HCT116 (cell line): ENCODE data around the gene CYRIA. TPM values are rescaled to one million over a fixed set of nuclear protein-coding genes. Genes with fewer than 3 reads are reported as not detected.

Experiments used
- ATAC-seq: fragments of 200-7000 bp; cut with Tn5 transposase; 2 replicates; pipeline ENCODE4 v1.9.1; 2020; ENCODE audit warnings: mild to moderate bottlenecking, moderate library complexity
- BruUV-seq: library from RNA; stranded (reverse); fragments of 400-500 nt; replicated peaks from 2 replicates; lab custom pipeline; 2021; lab: Mats Ljungman, UMichigan
- CTCF ChIA-PET: fragments of 300-600 bp; sonication (Branson Sonifier 250); formaldehyde crosslinking; loops from one replicate; lab custom pipeline; 2021; ENCODE audit warnings: antibody characterized with exemption; lab: Charles Lee
- POLR2A ChIA-PET: fragments of 300-600, 350-600 bp; sonication (Branson Sonifier 250); formaldehyde crosslinking; loops from one replicate; lab custom pipeline; 2021; ENCODE audit warnings: antibody characterized with exemption; lab: Charles Lee
- RAD21 ChIA-PET, 2 experiments: fragments of 300-600 bp; sonication (Branson Sonifier 250); formaldehyde crosslinking; loops; one replicate each; lab custom pipeline; 2023; ENCODE audit warnings: low total read pairs in 2 of 2; ENCODE audit not compliant: uncharacterized antibody in 2 of 2, unreplicated experiment in 2 of 2, low non-redundant PET in 1 of 2; lab: Charles Lee
- DNase-seq: peaks from one replicate; pipeline ENCODE4 v3.0.0-alpha.2; 2010; ENCODE audit warnings: low read depth, low spot score
- H2AFZ ChIP-seq: fragments of 200-600 bp; shearing (Covaris generic), sonication (generic); 2 replicates; pipeline ENCODE4 v1.6.1; 2017; ENCODE audit warnings: low read depth, mixed run types, mixed read lengths, antibody characterized with exemption, low read length; ENCODE audit not compliant: poor library complexity, severe bottlenecking
- H3K27ac ChIP-seq: 2 replicates; pipeline ENCODE4 v1.5.1; 2012; ENCODE audit warnings: low read depth, low read length
- H3K27me3 ChIP-seq: fragments of 200-600 bp; sonication (generic); 2 replicates; pipeline ENCODE4 v1.6.1; 2016; ENCODE audit warnings: mixed run types, low read length, mixed read lengths; ENCODE audit not compliant: insufficient read depth
- H3K36me3 ChIP-seq, 2 experiments: fragments of 200-500 bp in 1 of 2; fragments of 200-600 bp in 1 of 2; sonication (Bioruptor generic) in 1 of 2; sonication (generic) in 1 of 2; 2 replicates each; pipeline versions ENCODE4 v1.5.1 to v1.6.1; 2014 to 2016; ENCODE audit warnings: low read length in 2 of 2, inconsistent platforms in 1 of 2, mixed read lengths in 1 of 2, mixed run types in 1 of 2; ENCODE audit not compliant: insufficient read depth in 2 of 2, control insufficient read depth in 1 of 2
- H3K4me1 ChIP-seq, 2 experiments: fragments of 200-600 bp in 1 of 2; sonication (generic) in 1 of 2; 2 replicates each; pipeline versions ENCODE4 v1.5.1 to v1.6.1; 2012 to 2017; ENCODE audit warnings: low read length in 2 of 2, inconsistent platforms in 1 of 2, mild to moderate bottlenecking in 1 of 2, mixed read lengths in 1 of 2, mixed run types in 1 of 2, moderate library complexity in 1 of 2; ENCODE audit not compliant: insufficient read depth in 2 of 2, control insufficient read depth in 1 of 2
- H3K4me2 ChIP-seq: fragments of 200-600 bp; sonication (generic); 2 replicates; pipeline ENCODE4 v1.6.1; 2017; ENCODE audit warnings: mixed run types, low read length, mixed read lengths
- H3K4me3 ChIP-seq, 2 experiments: fragments of 200-600 bp in 1 of 2; sonication (generic) in 1 of 2; replicated peaks in 1 of 2; 2 replicates each; pipeline ENCODE4 v1.5.1; 2011 to 2016; ENCODE audit warnings: low read length in 2 of 2, control low read depth in 1 of 2, low read depth in 1 of 2, mild to moderate bottlenecking in 1 of 2, mixed read lengths in 1 of 2, mixed run types in 1 of 2
- H3K79me2 ChIP-seq: fragments of 200-600 bp; sonication (generic); 2 replicates; pipeline ENCODE4 v1.6.1; 2017; ENCODE audit warnings: mild to moderate bottlenecking, mixed run types, low read length, moderate library complexity, mixed read lengths; ENCODE audit not compliant: insufficient read depth
- H3K9ac ChIP-seq: fragments of 200-600 bp; sonication (generic); 2 replicates; pipeline ENCODE4 v1.6.1; 2016; ENCODE audit warnings: low read length, mixed read lengths
- H3K9me2 ChIP-seq: fragments of 200-600 bp; sonication (generic), shearing (Covaris generic); 2 replicates; pipeline ENCODE4 v1.6.1; 2017; ENCODE audit warnings: mixed run types, mild to moderate bottlenecking, moderate library complexity; ENCODE audit not compliant: insufficient read depth
- H3K9me3 ChIP-seq, 2 experiments: fragments of 200-500 bp in 1 of 2; fragments of 200-600 bp in 1 of 2; sonication (Bioruptor generic) in 1 of 2; sonication (generic) in 1 of 2; 2 replicates each; pipeline ENCODE4 v1.6.1; 2014 to 2017; ENCODE audit warnings: low read length in 2 of 2, mixed read lengths in 2 of 2, inconsistent platforms in 1 of 2, low read depth in 1 of 2, mild to moderate bottlenecking in 1 of 2, mixed run types in 1 of 2, moderate library complexity in 1 of 2; ENCODE audit not compliant: control insufficient read depth in 1 of 2, insufficient read depth in 1 of 2
- H4K20me1 ChIP-seq: fragments of 200-600 bp; sonication (generic), shearing (Covaris generic); 2 replicates; pipeline ENCODE4 v1.6.1; 2017; ENCODE audit warnings: mixed run types, mild to moderate bottlenecking, moderate library complexity; ENCODE audit not compliant: insufficient read depth
- ATF3 ChIP-seq: IDR thresholded peaks from 2 replicates; pipeline ENCODE4 v1.6.1; 2012
- CBX3 ChIP-seq: IDR thresholded peaks from 2 replicates; pipeline ENCODE4 v1.6.1; 2012; ENCODE audit warnings: low read depth
- CEBPB ChIP-seq: IDR thresholded peaks from 2 replicates; pipeline ENCODE4 v1.6.1; 2012; ENCODE audit warnings: low read depth
- CTCF ChIP-seq, 3 experiments: fragments of 200-600 bp in 1 of 3; sonication (generic) in 1 of 3; IDR thresholded peaks in 2 of 3; conservative IDR thresholded peaks in 1 of 3; 2 replicates each; pipeline ENCODE4 v1.5.1; 2012 to 2017; ENCODE audit warnings: low read depth in 2 of 3, low read length in 2 of 3, antibody characterized with exemption in 1 of 3, borderline replicate concordance in 1 of 3, control low read depth in 1 of 3, mild to moderate bottlenecking in 1 of 3, mixed read lengths in 1 of 3, mixed run types in 1 of 3, moderate library complexity in 1 of 3; ENCODE audit not compliant: insufficient read depth in 1 of 3
- EGR1 ChIP-seq: IDR thresholded peaks from 2 replicates; pipeline ENCODE4 v1.6.1; 2012; ENCODE audit warnings: low read depth
- EZH2 ChIP-seq: fragments of 200-600 bp; sonication (generic); IDR thresholded peaks from 2 replicates; pipeline ENCODE4 v1.6.1; 2017; ENCODE audit warnings: antibody characterized with exemption, mixed run types
- EZH2phosphoT487 ChIP-seq: fragments of 200-600 bp; IDR thresholded peaks from 2 replicates; pipeline ENCODE4 v1.6.1; 2018; ENCODE audit warnings: antibody characterized with exemption, borderline replicate concordance
- FOSL1 ChIP-seq: IDR thresholded peaks from 2 replicates; pipeline ENCODE4 v1.6.1; 2012; ENCODE audit warnings: low read depth
- POLR2A ChIP-seq: IDR thresholded peaks from 2 replicates; pipeline ENCODE4 v1.7.0; 2011; ENCODE audit warnings: borderline replicate concordance; ENCODE audit not compliant: insufficient read depth, insufficient read length; ENCODE audit errors: extremely low read depth
- REST ChIP-seq: IDR thresholded peaks from 2 replicates; pipeline ENCODE4 v1.6.1; 2012; ENCODE audit warnings: low read depth
- SIN3A ChIP-seq: IDR thresholded peaks from 2 replicates; pipeline ENCODE4 v1.6.1; 2012; ENCODE audit warnings: low read depth
- SP1 ChIP-seq: IDR thresholded peaks from 2 replicates; pipeline ENCODE4 v1.6.1; 2012; ENCODE audit warnings: low read depth
- SRF ChIP-seq: IDR thresholded peaks from 2 replicates; pipeline ENCODE4 v1.6.1; 2012; ENCODE audit warnings: low read depth
- TCF7L2 ChIP-seq: IDR thresholded peaks from 2 replicates; pipeline ENCODE4 v1.7.0; 2011; ENCODE audit warnings: borderline replicate concordance, inconsistent platforms; ENCODE audit not compliant: insufficient read depth, insufficient read length; ENCODE audit errors: extremely low read depth
- ZFX ChIP-seq: fragments of 450-650 bp; IDR thresholded peaks from 2 replicates; pipeline ENCODE4 v1.6.1; 2017
- ZNF274 ChIP-seq: fragments of 200-500 bp; sonication (Bioruptor generic); IDR thresholded peaks from 2 replicates; pipeline ENCODE4 v1.6.1; 2014; ENCODE audit warnings: mild to moderate bottlenecking, low read depth, low read length, inconsistent platforms
- intact Hi-C: fragments of 100-400 bp; cut with micrococcal nuclease; formaldehyde crosslinking; loops from 2 replicates; pipeline ENCODE4 v1.10.0; 2022
- total RNA-seq: library from RNA; stranded (reverse); gene quantifications from one replicate; pipeline ENCODE4 v1.2.1, GENCODE V29; 2021; ENCODE audit not compliant: unreplicated experiment

Gene CYRIA
- total RNA-seq, 1 experiment from 2014 or later = 0.44 TPM

GRCh38 chr2:16687955-16688354, 22.3 kb upstream of the CYRIA start:
- H4K20me1 ChIP-seq = no peaks in the 10 kb centered on the region
- H3K4me1 ChIP-seq = no peaks in the 10 kb centered on the region
- no peak overlapping the region for H3K9ac ChIP-seq
- intact Hi-C loops = no loop called here
- DNase-seq (no peak), ATAC-seq (no peak)
- no peaks in the 10 kb centered on the region for H3K36me3 ChIP-seq
- H2AFZ ChIP-seq = no peak overlapping the region
- CTCF ChIA-PET = no interaction called here
- no peak for TF ChIP-seq CBX3
- TF ChIP-seq EGR1 = no peak
- TF ChIP-seq ZFX = no peak
- no peak for TF ChIP-seq SRF
- TF ChIP-seq POLR2A = no peak
- no peak for TF ChIP-seq CTCF (IDR thresholded peaks at IDR 0.05 in 2 of 3, conservative IDR thresholded peaks at IDR 0.05 in 1 of 3; ENCODE audit: borderline replicate concordance in 1 of 3, insufficient read depth in 1 of 3, low read depth in 2 of 3, low read length in 2 of 3)
- no peak for TF ChIP-seq REST
- no peak for TF ChIP-seq EZH2
- no peak for TF ChIP-seq SIN3A
- TF ChIP-seq ZNF274 = no peak
- TF ChIP-seq EZH2phosphoT487 = no peak
- no peak for TF ChIP-seq SP1
- no peak for TF ChIP-seq CEBPB
- TF ChIP-seq ATF3 = no peak
- no peak for TF ChIP-seq FOSL1
- TF ChIP-seq TCF7L2 = no peak
- peaks cover 46% of the 10 kb centered on the region for H3K27me3 ChIP-seq
- no peaks in the 10 kb centered on the region for H3K9me3 ChIP-seq
- RAD21 ChIA-PET = no interaction called here
- no peaks in the 10 kb centered on the region for H3K79me2 ChIP-seq
- H3K4me2 ChIP-seq = no peak overlapping the region
- H3K9me2 ChIP-seq = no peaks in the 10 kb centered on the region
- no peak overlapping the region for H3K27ac ChIP-seq
- no peak overlapping the region for H3K4me3 ChIP-seq
- BruUV-seq = no TSS peak
- POLR2A ChIA-PET = no interaction called here
